HG03196 (cell line): Measurements from ENCODE around the gene LEMD2.

Source experiments
- ATAC-seq: cut with Tn5 transposase; IDR thresholded peaks from one replicate; pipeline ENCODE4 v1.9.1; 2021; ENCODE audit not compliant: unreplicated experiment

LEMD2 gene

DNA sequence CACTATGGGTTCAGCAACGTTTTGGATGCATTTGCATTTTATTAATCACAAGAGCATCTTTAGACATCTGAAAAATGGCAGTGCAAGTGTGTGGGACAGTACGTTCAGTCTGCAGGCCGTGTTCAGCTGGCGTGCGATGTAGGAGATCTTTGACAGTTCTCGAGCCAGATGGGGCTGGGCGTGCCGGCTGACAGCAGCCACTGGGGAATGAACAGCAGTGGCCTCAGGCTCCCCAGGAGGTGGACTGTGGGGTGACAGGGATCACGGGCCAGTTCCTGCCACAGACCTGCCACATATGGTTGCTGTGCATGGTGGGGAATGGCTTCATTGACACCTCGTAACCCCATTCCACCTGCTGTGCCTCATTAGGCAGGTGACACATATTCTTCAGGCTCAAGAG is 31.3 kb upstream of the LEMD2 start:
- ATAC-seq: no peak

DNA sequence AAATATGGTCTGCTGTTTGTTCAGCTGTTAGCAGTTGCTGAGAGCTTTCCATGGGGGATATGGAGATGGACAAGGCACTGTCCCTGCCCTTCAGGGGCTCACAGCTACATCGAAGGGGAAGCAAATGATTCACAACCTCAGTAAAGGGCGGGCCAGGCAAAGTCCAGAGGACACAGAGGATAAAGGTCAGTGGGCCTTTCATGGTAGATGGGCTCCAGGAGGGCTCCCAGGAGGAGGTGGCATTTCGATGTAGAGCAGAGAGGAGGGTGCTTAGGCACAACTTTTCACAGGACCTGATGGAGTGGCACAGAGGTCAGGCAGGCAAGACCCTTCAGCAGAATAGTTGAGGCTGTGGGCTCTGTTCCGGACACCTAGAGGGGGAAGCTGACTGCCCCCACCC is 30.1 kb upstream of the LEMD2 start:
- ATAC-seq: no peak

- no peak for ATAC-seq
Measured at GRCh38 chr6:33818293-33818692, 29.4 kb upstream of the LEMD2 start.

- no peak for ATAC-seq
Measured at GRCh38 chr6:33817489-33817888, 28.6 kb upstream of the LEMD2 start.

- no peak for ATAC-seq
Measured at GRCh38 chr6:33816911-33817310, 28.0 kb upstream of the LEMD2 start.

- no peak for ATAC-seq
Measured at GRCh38 chr6:33815854-33816253, 26.9 kb upstream of the LEMD2 start.

DNA sequence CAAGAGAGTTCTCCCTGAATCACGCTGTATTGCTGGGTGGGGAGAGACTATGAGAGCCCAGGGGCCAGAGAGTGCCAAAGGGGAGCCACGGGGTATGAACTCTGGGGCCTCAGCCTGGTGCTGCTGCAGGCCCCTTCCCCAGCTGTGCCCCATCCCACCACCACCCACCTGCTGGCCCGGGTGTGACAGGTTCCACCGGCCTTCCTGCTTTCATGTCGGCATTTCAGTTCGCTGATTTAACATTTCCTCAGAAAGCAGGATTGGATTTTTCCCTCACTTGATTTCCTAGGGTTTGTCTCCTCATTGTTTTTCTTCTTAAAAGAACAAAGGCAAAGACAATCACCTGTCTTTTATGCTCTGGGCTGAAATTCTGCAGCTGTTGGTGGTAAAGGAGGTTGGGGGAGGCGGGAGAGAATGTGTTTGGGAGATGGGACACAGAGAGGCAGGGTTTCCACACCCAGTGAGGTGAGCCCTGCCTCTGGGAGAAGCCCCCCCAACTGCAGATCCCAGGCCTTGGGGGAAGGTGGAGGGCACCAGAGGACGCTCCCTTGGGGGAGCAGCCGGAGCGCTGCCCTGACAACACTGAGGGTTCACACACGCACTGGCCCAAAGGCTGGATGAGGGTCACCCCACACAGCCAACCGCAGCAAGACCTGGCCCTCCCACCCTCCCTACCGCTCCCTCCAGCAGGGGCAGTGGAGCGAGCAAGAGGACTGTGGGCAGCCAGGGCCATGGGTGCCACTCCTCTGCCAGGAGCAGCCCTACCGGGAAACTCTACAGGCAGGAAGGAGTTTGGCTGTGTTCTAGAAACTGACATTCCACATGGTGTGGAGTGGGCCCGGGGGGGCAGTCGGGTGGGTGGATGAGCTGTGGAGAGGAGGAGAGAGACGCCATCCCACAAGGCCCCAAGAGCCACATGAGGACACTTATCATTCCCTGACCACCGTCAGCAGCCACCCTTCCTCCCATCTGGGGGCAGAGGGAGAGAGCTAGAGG is 25.4 kb upstream of the LEMD2 start:
- ATAC-seq: no peak

- no peak for ATAC-seq
Measured at GRCh38 chr6:33813246-33813904, 24.4 kb upstream of the LEMD2 start.

DNA sequence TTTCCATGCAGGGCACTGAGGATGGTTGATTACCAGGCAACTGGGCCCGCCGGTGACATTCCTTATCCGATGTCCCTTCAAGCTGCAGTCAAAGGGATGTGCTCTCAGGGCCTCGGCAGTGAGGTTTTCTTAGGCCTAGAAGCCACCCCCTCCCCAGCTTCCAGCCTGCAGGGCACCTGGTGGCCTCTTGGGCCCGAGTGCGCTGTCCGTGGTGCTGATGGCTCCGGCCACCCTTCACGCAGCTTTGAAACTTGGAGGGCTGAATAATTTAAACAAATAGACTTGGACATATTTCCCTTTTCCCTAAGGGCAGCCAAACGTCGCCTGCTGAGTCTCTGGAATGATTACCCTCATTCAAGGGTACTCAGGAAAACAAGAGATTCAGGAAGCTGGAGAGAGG is 23.7 kb upstream of the LEMD2 start:
- ATAC-seq: no peak

DNA sequence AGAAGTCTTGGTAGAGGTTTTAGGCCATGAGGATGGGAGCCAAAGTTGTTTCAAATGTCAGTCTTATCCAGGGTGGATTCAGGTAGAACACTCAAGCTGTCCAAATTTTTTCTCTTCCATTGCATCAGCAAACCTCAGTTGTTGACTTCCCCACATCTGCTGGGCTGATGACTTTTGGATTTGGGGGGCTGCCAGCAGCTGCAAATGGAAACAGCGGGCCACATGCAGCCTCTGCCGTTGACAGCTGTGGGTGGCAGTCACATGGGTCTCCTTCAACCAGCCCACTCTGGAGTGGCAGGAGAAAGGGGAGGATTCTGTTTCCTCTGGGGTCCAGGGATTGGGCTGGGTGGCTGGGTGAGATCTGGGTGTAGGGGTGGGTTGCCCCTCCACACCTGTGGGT is 20.7 kb upstream of the LEMD2 start:
- ATAC-seq: no peak

- no peak for ATAC-seq
Measured at GRCh38 chr6:33808641-33809180, 19.8 kb upstream of the LEMD2 start.

- ATAC-seq: no peak
Measured at GRCh38 chr6:33807606-33808005, 18.7 kb upstream of the LEMD2 start.

GRCh38 chr6:33806841-33807240 is 17.9 kb upstream of the LEMD2 start:
- no peak for ATAC-seq

DNA sequence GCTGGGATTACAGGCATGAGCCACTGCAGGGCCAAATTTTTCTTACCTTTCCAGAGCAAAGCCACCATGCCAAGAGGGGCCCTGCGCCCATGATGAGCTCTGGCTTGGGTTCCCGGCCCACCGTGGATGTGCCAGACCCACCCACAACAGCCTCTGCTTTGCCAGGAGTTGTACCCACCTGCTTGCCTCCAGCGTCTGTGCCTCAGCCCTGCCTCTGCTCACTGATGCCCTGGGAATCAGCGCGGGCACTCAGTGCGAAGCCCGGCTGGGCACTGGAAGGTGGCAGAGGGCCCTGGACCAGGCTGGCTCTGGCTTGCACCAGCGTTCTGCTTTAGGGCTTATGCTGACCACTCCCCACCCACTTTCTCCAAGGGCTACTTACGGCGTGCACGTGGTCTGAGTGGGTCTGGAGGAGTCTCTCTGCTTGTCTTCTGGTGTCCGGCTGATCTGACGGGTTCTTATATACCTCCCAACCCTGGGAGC is 14.7 kb upstream of the LEMD2 start, which contains the start of gene MLN:
Gene MLN (minus strand): TSS at position 433 of the 483 bp plus-strand sequence. CDS start 2,840 bp downstream, outside the sequence.
- no peak for ATAC-seq

DNA sequence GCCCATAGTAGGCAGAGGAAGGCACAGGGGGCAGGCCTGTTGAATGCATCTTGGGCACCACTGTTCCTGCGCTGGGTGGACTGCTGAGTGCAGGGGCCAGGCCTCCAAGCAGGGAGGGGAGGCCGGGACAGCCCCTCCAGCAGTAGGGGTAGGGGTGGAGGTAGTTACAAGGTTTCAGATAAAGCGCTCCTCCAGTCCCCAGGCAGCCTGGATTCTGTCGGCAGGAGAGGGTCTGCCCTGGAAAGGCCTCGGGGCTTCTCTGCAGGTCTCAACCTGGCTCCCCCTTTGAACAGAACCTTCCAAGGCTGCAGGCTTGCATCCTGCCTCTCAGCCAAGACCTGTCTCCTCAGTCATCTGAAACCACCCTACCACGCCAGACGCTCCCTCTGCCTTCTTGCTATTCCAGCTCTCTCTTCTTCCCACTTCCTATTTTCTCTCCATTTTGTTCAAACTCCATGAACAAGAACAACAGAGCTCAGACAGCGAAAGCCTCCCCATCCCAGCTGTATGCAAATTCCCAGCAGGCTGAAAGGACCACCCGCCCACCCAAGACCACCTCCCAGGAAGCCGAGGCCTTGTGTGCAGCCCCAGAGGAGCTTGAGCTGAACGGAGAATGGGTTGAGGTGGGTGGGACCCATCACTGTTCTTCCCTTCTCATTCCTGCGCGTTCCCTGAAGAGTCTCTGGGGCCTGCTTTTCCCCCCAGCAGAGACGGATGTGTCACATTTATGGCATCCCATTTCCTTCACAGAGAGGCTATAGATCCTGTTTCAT is 13.4 kb upstream of the LEMD2 start:
- ATAC-seq: no peak

DNA sequence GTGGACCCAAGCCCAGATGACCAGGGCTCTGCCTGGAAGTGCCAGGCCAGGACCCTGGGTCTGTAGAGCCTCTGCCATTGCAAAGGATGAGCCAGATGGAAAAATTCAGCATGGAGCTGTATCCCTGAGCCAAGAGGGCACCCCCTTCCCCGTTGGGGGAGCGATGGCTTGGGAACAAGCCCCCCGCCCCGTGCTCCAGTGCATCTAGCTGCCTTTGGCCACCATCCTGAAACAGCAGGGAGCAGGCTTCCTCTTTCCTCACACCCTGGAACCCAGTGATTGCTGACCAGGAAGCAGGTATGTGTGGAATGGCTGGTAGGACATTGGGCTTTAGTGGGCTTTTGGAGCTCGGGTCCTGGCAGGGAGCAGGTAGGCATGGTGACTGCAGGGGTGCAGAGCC is 12.7 kb upstream of the LEMD2 start:
- ATAC-seq: no peak

DNA sequence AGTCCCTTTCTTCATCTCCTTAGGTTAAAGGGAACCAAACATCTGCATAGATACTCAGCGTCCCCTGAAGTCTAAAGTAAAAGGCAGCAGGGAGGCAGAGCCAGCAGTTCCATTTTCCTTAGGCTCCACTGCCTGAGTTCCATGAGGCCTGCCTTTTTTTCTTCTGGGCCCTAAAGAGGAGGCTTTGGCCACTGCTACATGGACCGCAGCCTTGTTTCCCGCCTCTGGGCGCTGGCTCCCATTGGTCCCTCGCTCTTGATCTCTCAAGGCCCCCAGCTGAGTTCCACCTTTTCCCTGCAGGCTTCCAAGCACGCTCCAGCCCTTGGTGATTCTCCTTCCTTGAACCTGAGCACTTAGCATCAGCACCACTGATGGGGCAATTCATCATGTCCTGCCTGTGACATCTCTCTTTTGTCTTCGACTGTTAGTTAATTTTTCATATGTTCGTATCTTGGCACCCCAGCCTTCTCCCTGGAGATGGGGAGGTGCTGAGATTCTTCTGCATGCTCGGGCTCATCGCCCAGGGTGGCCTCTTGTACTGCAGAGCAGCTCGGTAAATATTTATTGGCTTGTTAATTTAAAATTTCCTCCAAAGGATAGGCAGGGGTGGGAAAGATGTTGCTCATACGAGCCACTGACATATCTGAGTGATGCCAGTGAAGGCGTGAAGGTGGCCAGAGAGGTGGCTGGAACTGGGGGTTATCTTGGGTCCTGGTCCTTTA is 11.5 kb upstream of the LEMD2 start:
- no peak for ATAC-seq

DNA sequence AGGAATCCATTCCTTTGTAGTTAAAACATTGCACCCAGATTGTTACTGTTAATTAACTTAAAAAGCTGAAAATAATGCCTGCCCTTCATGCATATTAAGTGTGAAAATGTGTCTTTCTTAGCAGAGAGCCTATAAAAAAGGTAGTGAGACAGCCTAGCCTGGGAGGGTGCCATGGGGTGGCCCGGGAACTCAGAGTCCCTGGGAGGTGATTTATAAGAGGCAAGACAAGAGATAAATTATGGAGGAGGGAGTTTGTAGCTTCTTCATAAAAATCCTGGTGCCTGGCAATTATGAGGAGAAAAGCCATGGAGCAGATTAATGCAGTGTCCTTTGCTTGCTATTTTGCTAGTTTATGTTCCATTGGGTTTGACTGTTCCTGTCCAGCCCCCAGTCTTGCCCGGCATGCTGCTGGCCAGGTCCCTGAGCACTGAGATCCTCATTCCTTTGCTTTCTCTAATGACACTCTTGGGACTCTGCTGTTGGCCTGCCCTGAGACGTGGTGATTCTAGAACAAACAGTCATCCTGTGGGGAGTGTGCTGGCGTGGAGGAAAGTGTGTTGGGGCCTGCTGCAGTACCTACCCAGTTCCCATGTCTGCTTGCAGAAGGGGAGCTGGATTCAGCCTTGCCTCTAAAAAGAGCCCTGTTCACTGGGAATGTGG is 10.7 kb upstream of the LEMD2 start:
- no peak for ATAC-seq

- no peak for ATAC-seq
Measured at GRCh38 chr6:33798343-33798848, 9.5 kb upstream of the LEMD2 start.
